HG03439 (cell line): ENCODE results near the gene MAB21L2.

ENCODE experiments used
- ATAC-seq: cut with Tn5 transposase; IDR thresholded peaks from one replicate; pipeline ENCODE4 v1.9.1; 2021; ENCODE audit warnings: mild to moderate bottlenecking, moderate library complexity; ENCODE audit not compliant: unreplicated experiment

The MAB21L2 gene

GRCh38 chr4:150573534-150573933 lies 8.4 kb upstream of the MAB21L2 start:
- no peak for ATAC-seq

DNA sequence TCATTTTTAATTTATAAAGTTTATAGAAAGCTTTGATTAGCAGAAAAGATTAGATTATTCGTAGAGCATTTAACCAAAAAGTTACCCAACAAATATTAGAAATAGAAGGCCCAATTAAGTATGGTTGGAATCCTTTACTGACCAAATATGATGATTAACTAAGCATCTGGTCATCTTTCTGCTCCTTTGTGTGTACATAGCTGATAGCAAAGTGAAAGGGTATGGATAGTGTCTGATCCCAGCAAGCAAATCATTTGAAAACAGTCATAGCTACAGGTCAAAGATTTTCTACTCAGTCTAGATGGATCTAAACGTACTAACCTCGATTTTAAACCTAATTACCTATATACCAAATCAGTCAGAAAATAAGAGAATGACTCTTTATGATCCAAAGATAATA lies 7.3 kb upstream of the MAB21L2 start:
- ATAC-seq = no peak

DNA sequence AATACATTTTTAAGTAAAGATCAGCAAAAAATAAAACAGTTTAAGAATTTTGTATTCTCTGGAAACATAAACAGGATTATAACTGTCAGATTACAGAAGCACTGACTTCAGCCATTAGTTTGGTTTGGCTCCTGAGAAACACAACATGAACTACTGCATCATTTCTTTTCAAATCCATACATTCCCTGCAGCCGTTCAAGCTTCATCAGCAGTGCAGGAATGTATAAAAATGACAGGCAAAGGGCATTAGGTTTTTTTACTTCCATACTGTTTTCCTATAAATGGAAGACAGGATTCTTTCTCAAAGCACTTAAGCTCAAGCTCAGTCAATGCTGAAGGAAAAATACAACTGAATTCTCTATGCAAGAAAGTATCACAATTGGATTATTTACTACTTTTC lies 4.2 kb upstream of the MAB21L2 start:
- ATAC-seq = no peak

DNA sequence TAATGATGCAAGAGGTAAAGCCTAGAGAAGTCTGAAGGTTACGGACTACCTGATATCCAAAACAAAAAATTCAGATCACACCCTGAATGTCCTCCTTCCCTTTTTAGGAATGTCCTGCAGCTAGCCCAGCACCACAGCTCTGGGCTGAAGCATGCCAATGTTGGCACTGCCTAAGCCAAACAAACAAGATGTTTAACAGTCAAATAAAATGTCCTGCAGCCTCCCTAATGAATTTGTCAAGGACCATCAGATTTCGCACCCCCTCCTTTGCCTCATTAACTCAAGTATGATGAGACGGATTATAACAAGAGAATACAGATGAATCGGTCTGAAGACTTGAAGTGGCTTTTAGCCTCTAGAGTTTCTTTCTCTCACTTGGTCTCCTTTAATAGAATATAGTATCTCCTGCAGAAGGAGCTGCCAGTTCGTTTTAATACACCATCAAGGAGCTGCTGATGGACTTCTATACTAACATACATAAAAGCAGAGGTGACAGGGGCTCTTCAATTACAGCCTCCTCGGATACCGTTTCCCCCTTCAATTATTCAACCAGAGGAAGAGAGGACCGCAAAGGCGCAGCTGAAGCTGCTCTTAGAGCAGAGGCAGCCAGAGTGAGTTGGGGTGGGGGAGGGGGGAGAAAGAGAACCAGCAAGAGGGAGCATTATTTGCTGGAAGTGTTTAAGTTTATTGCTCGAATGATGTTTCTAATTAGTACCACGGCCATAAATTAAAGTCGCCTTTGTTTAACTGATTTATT lies 3.0 kb upstream of the MAB21L2 start:
- ATAC-seq = no peak

DNA sequence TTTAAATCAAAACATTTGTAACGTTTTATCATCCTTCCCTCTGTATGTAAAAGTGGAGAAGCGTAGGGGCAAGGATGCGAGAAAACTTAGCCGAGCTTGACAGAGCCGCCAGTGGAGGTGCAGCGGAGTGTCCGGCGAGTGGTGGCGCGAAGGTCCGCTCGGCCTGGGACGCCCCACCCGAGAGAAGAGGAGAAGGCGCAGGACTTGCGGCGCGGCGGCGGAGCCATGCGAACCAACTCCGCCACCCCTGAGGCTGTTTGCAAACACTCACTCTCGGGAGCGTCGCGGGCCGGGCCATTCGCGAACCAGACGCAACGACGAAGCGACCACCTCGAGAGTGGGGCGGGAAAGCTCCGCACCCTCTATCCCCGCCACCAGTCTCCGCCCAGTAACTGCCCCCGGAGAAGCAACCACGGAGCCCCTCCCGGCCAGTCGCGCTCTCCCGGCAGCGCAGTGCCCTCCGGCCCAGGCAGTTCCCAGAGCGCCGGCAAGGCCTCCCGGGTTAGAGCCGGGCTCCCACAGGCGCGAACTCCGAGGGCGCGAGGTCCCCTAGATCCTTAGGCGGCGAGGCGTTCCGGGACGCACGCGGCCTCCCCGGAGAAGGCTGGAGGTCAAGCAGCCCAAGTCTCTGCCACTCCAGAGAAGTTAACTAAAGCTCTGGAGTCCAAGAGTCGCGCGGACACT lies 2.3 kb upstream of the MAB21L2 start:
- no peak for ATAC-seq

DNA sequence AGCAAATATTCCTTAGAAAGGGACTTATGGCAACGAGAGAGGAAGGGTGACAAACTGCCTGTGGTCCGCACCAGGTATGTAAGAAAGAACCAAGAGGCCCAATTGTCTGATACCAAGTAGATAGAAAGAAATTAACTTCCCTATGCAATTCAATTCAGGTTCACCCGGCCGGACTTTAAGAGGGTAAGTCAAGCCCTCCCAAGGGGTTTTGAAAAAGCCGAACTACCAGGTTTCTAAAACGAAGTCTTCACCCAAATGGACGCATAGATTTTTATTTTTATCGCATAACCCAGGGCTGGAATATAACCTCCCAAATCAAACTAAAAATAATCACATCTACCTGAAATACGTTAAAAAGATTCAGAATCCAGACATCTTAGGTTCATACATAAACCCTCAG lies 1.6 kb upstream of the MAB21L2 start:
- no peak for ATAC-seq

DNA sequence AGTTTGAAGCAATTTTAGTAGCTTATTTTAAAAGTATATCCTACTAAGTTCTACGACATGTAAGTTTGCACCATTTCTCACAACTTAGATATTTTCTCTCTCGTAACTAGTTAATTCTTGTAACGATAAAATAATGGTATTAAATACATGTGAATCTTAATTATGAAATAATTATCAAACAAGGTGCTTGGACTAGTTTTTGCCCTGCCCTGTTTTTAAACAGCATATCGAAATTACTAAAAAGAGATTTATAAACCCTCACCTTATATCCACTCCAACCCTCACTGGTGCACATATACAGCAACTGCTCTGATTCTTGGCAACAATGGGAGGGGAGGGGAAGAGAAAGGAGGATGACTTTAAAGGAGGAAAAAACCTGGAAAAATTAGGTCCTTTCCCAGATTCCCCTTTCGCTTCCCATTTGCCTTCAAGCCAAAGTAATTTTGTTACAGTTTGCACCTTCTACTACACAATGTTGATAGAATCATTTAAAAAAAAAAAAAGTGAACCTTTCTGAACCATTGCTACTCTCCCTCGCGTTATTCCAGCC lies 820 bp upstream of the MAB21L2 start:
- no peak for ATAC-seq

- ATAC-seq = no peak
Measured at GRCh38 chr4:150581641-150582051, 305 bp upstream of the MAB21L2 start.

- no peak for ATAC-seq
Measured at GRCh38 chr4:150582873-150583286, 929 bp downstream of the MAB21L2 start.

GRCh38 chr4:150583287-150584110 lies 1.5 kb downstream of the MAB21L2 start:
- ATAC-seq = no peak

- no peak for ATAC-seq
Measured at GRCh38 chr4:150584111-150584915, 2.4 kb downstream of the MAB21L2 start.

- ATAC-seq = no peak
Measured at GRCh38 chr4:150585611-150586010, 3.7 kb downstream of the MAB21L2 start.

DNA sequence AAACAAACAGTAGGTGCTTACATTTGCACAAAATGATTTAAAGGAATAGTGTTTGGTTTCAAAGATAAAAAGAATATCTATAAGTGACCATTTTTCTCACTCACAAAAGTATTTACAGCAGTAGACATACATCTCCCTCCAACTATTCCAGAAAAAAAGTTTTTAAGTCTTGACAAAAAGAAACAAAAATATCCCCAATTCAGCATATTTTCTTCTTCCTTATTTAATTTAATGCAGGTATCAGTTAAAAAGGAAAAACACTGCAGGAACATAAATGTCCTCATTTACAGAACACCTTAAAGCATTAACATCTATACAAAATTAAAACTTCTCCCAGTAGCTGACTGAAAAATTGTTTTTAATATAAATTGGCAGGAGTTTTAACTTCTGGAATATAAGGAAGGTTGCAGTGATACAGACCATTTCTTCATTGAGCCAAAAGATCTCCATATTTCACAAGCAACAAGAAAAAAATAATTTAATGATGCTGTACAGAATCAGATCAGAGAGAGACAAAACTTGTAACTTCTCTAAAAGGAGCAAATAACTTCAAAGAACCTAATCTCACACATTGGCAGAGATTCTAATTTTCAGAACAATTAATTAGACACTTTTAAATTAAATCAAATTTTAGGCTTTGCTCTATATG lies 4.3 kb downstream of the MAB21L2 start:
- ATAC-seq = no peak

DNA sequence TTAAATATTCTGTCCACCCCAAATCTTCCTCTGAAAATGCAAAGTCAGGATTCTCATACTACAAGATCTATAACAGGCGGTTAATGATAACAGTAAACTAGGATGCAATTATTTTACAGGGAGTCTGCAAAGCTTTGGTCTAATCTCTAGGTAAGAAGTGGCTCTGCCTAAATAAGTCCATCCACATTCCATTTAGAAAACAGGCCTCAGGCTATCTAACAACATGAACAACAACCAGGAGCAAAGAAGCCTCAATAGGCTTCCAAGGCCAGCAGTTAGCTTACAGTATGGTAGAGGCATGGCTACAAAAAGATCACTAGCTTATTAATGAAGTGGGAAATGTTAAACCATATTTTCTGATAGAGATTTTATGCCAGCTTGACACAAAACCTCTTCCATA lies 6.4 kb downstream of the MAB21L2 start:
- ATAC-seq = no peak

DNA sequence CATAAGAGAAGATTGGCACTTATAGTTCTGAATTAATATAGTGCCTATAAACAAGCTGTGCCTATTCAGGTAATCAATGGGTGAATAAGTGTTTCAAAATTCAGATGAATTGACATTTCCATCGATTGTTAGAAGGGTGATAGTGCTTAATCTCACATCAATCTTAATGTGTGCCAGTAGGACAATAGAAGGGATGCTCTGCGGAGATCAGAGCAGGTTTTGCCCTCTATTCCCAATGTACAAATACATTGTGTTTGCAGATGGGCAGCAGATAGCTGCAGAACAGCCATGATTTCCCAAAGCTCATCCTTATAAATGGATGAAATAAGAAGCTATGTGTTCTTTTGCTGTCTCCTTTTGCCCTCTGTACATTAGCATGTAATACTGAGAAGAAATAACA lies 7.2 kb downstream of the MAB21L2 start:
- no peak for ATAC-seq

- no peak for ATAC-seq
Measured at GRCh38 chr4:150590631-150591030, 8.7 kb downstream of the MAB21L2 start.

DNA sequence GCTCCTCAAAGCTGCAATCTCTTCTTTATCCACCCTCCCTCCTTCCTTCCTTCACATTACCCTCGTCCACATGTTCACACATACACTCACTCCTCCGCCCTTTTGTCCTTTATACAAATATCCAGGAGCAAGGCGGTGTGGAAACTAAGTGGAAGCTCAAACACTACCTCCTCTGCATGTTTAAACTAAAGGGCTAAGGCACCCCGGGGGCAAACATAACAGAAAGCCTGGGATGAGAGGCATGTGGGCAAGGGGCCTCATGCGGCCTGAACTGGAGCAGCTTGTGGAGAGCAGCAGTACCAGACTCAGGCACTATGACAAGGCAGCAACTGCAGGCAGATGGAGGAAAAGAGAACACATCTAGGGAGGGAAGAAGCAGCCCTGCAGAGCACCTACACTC lies 9.5 kb downstream of the MAB21L2 start:
- no peak for ATAC-seq

- no peak for ATAC-seq
Measured at GRCh38 chr4:150591904-150592303, 10.0 kb downstream of the MAB21L2 start.

DNA sequence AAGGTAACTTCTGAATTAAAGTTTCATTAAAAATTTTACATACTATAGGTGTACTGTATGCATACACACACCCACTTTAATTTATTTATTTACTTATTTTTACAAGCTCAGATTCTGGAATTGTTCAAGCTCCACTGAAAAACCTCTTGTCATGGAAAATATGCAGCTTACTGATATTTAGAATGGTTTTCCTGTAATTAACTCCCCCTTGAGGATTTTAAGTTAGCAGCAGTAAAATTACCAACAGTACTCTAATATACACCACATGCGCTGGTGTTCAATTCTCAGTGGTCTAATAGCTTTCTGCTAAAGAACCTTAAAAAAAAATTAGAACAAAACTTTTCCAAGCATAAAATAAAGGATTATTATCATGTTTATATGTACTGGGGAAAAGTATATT lies 12.0 kb downstream of the MAB21L2 start:
- no peak for ATAC-seq

DNA sequence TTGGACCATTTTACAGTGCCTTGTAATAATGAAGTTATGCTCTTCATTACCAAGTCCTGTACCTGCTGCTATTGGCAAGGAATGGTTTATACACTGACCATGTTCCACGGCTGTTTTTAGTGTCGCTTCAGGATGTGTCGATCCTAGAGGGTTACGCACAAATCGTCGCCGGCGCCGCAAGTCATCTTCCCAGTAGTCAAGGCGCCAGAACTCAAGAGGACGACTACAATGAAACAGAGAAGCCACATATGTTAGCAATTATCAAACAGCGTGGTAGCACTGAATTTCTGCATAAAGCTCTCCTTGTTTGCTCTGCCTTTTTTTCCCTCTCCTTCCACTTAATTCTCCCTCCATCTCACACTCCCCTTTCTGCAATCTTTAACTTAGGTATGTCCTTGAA lies 17.0 kb downstream of the MAB21L2 start:
- ATAC-seq = no peak
